ENCODE measurements around the gene ZNF518B. TPM values are rescaled to one million over a fixed set of nuclear protein-coding genes. Genes with fewer than 3 reads are reported as not detected.
"Not testable (repeated sequence)": the region's sequence is repeated elsewhere in the genome, so short reads cannot be mapped to it uniquely, and the experiment has no call there.

Gene ZNF518B
- total RNA-seq, 1 donor from 2014 or later: 46.0 TPM

GRCh38 chr4:10441512-10441911, 15.7 kb downstream of the ZNF518B start:
- H3K4me3 ChIP-seq (ENCODE audit: low read depth, low read length): no peak overlapping the region

GRCh38 chr4:10438924-10439323, 18.3 kb downstream of the ZNF518B start:
- no peak for TF ChIP-seq CTCF (IDR thresholded peaks at IDR 0.05; ENCODE audit: insufficient read depth, low read length, poor library complexity, severe bottlenecking)

More at GRCh38 chr4:10441512-10441911, 15.7 kb downstream of the ZNF518B start:
- no peaks in the 10 kb centered on the region for H3K27me3 ChIP-seq (ENCODE audit: control insufficient read depth, insufficient read depth, low read length)
- TF ChIP-seq CTCF (IDR thresholded peaks at IDR 0.05; ENCODE audit: insufficient read depth, low read length, poor library complexity, severe bottlenecking): no peak
- peaks cover 7% of the 10 kb centered on the region for H3K36me3 ChIP-seq (ENCODE audit: control insufficient read depth, insufficient read depth, low read length)
- no peak for DNase-seq (ENCODE audit: low read depth)

GRCh38 chr4:10437735-10438134, 19.5 kb downstream of the ZNF518B start:
- Histone ChIP-seq H3K4me3 (ENCODE audit: low read depth, low read length) (no peak overlapping the region), H3K27me3 (ENCODE audit: control insufficient read depth, insufficient read depth, low read length) (no peaks in the 10 kb centered on the region), H3K36me3 (ENCODE audit: control insufficient read depth, insufficient read depth, low read length) (peaks cover 1% of the 10 kb centered on the region)
- DNase-seq (ENCODE audit: low read depth): no peak
- no peak for TF ChIP-seq CTCF (IDR thresholded peaks at IDR 0.05; ENCODE audit: insufficient read depth, low read length, poor library complexity, severe bottlenecking)

More at GRCh38 chr4:10438924-10439323, 18.3 kb downstream of the ZNF518B start:
- Histone ChIP-seq H3K4me3 (ENCODE audit: low read depth, low read length) (no peak overlapping the region), H3K27me3 (ENCODE audit: control insufficient read depth, insufficient read depth, low read length) (no peaks in the 10 kb centered on the region), H3K36me3 (ENCODE audit: control insufficient read depth, insufficient read depth, low read length) (peaks cover 1% of the 10 kb centered on the region)
- DNase-seq (ENCODE audit: low read depth): no peak

- not testable (repeated sequence) for H3K36me3 ChIP-seq (ENCODE audit: control insufficient read depth, insufficient read depth, low read length); H3K27me3 ChIP-seq (ENCODE audit: control insufficient read depth, insufficient read depth, low read length); H3K4me3 ChIP-seq (ENCODE audit: low read depth, low read length); DNase-seq (ENCODE audit: low read depth)
These were observed 29.5 kb downstream of the ZNF518B start for GRCh38 chr4:10427680-10428079.

GRCh38 chr4:10421344-10422055, 35.7 kb downstream of the ZNF518B start:
- H3K36me3 ChIP-seq (ENCODE audit: control insufficient read depth, insufficient read depth, low read length): no peaks in the 10 kb centered on the region
- H3K27me3 ChIP-seq (ENCODE audit: control insufficient read depth, insufficient read depth, low read length): no peaks in the 10 kb centered on the region
- H3K4me3 ChIP-seq (ENCODE audit: low read depth, low read length): no peak overlapping the region
- no peak for DNase-seq (ENCODE audit: low read depth)
- no peak for TF ChIP-seq CTCF (IDR thresholded peaks at IDR 0.05; ENCODE audit: insufficient read depth, low read length, poor library complexity, severe bottlenecking)

- no peak for DNase-seq (ENCODE audit: low read depth)
- Histone ChIP-seq H3K4me3 (ENCODE audit: low read depth, low read length) (no peak overlapping the region), H3K27me3 (ENCODE audit: control insufficient read depth, insufficient read depth, low read length) (no peaks in the 10 kb centered on the region), H3K36me3 (ENCODE audit: control insufficient read depth, insufficient read depth, low read length) (no peaks in the 10 kb centered on the region)
- TF ChIP-seq CTCF (IDR thresholded peaks at IDR 0.05; ENCODE audit: insufficient read depth, low read length, poor library complexity, severe bottlenecking): no peak
These were observed 39.5 kb downstream of the ZNF518B start for GRCh38 chr4:10417740-10418139.
